ENCODE data around the gene CD300LF.

Gene CD300LF

DNA sequence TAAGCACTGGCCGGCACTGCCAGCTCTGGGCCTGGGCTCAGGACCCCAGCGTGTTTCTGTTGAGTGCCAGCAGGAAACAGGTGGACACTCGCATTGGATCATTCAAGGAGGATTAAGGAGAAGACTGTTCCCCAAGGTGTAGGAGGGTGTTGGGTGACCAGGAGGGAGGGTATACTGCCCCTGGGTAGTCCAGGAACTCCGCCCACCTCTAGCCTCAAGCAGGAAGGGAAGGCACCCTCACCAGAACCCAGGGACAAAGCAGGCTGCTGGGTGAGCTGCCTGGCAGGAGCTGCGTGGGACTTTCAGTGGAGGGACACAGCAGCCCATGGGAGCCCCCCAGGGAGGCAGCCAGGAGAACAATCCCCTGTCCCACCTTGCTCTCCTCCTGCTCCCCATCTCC, 16.6 kb upstream of the CD300LF start:
- DNase-seq = no peak

DNA sequence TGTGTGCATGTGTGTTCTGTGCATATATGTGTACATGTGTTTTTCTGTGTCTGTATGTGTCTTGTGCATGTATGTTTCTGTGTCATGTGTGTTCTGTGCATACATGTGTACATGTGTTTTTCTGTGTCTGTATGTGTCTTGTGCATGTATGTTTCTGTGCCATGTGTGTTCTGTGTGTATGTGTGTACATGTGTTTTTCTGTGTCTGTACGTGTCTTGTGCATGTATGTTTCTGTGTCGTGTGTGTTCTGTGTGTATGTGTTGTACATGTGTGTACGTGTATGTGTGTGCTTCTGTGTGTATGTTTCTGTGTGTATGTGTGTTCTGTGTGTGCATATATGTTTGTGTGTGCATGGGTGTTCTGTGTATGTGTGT, 16.0 kb upstream of the CD300LF start:
- DNase-seq = no peak

DNA sequence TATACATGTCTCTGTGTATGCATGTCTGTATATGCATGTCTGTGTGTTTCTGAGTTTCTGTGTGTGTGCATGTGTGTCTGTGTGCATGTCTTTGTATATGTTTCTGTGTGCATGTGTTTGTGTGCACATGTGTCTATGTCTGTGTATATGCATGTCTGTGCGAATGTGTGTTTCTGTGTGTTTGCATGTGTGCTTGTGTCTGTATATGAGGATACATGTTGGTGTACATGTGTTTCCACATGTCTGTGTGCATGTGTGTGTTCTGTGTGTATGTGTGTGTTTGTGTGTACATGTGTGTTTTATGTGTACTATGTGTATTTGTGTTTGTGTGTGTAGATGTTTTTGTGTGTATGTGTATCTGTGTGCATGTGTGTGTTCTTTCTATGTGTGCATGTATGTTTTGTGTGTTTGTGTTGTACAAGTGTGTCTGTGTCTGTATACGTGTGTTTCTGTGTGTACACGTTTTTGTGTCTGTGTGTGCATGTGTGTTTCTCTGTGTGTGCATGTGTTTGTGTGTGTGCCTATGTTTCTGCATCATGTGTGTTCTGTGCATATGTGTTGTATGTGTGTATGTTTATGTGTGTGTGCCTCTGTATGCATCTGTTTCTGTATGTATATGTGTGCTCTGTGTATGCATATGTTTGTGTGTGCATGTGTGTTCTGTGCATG, 15.4 kb upstream of the CD300LF start:
- DNase-seq = no peak

DNA sequence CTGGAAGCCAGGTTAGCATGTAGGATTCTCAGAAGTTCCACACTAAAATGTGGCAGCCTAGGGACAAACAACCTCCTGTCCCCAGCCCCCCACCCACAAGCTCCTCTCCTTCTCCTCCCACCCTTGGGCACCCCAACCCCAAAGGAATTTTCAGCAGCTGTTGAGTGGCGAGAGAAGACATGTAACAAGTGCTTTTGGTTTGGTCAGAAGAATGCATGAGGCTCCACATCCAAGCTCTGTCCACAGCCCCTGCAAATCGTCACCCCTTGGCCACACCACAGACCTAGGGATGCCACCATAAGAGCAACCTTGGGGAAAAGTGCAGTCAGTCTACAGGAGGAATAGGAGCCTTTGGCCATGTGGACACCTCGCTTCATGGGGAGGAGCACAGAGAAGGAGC, 12.4 kb upstream of the CD300LF start:
- no peak for DNase-seq

DNA sequence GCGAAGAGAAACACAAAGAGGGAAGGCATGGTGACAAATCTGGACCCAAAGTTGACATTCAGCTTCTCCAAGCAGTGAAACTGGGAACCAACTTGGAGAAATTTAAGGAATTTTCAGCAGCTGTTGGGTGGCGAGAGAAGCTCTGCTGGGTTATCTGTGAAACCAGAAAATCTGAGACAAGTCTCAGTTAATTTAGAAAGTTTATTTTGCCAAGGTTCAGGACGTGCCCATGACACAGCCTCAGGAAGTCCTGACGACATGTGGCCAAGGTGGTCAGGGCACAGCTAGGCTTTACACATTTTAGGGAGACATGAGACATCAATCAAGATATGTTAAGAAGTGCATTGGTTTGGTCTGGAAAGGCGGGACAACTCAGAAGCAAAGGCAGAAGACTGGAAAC, 11.2 kb upstream of the CD300LF start:
- no peak for DNase-seq

DNA sequence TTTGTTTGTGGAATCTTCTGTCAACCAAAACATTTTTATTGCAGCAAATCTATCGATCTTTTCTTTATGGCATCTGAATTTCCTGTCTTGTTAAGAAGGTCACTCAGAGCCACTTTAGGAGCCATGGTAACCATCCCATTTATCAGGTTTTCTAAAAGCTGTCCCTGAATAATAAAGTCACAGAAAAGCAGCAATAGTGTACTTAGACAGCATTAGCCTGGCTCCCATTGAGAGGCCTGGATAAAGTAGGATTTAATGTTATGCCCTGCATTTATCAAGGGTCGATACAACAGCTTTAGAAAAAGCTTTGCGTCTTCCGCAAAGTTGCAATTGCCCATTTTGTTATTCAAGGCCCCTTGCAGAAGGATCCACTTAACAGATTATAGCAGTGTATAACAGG, 10.1 kb upstream of the CD300LF start:
- DNase-seq = no peak

DNA sequence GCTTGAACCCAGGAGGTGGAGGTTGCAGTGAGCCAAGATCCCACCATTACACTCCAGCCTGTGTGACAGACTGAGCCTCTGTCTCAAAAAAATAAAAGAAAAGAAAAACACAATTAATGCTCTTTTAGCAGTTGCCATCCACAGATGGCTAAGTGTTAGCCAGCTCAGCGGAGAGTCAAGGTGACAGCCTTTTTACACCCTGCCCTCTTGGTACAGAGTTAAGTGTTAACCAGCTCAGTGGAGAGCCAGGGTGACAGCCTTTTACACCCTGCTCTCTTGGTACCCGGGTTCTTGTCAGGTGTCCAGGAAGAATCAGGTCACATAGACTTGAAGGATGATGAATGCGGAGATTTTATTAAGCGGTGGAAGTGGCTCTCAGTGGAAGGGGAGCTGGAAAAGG, 7.8 kb upstream of the CD300LF start:
- no peak for DNase-seq

DNA sequence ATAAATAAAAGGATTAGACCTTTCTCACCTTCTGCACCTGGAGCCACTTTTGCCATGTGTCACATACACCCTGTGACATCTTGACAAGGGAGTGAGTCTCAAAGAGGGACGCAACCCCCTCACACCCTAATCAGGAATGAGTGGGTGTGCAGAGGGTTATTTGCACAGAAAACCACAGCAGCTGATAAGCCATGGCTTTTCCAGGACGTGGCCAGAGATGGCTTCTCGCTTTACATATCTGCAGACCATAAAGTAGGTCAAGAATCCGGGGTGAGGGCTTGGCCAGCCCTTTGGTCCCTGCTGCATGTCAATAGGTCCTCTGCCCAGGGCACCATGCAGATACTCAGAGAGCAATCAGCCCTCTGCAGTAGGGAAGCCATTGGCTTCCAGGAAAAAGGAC, 2.4 kb upstream of the CD300LF start:
- no peak for DNase-seq

DNA sequence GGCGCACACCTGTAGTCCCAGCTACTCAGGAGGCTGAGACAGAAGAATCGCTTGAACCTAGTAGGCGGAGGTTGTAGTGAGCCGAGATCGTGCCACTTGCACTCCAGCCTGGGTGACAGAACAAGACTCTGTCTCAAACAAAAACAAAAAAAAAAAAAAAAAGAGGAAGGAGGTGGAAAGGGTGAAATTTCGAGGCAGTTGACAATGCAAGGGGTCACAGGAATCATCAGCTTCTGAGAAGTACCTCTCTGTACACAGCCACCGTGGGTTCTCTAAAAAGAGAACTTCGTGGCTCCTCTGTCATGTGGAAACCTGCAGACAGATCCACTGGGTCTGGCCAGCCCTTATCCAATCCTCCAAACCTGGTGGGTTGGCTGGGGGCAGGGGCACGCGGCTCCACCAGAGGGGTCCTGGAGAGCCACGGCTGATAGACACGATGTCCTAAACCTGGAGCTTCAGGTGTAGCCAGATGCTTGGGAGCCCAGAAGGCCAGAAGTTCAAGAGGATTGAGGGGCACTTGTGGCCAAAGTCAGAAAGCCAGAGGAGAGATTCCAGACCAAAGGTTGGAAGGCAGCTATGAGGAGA, 540 bp upstream of the CD300LF start:
- DNase-seq = no peak

DNA sequence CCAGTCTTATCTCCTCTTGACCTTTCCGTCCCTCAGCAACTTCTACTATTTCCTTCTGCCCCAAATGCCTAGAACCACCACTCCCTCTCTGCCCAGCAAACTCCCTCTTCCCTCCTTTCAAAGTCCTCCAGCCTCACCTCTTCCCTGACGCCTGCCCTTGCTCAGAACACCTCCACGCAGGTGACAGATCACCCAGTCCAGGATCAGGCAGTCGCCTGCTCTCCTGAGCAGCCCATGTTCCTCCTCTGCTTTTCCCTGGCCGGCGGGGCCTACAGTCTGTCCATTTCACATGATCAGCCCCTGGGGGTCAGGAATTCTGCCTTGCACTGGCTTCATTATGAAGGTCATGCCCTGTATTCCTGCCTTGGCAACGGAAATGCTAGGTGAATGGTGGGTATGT, 422 bp downstream of the CD300LF start:
- no peak for DNase-seq

DNA sequence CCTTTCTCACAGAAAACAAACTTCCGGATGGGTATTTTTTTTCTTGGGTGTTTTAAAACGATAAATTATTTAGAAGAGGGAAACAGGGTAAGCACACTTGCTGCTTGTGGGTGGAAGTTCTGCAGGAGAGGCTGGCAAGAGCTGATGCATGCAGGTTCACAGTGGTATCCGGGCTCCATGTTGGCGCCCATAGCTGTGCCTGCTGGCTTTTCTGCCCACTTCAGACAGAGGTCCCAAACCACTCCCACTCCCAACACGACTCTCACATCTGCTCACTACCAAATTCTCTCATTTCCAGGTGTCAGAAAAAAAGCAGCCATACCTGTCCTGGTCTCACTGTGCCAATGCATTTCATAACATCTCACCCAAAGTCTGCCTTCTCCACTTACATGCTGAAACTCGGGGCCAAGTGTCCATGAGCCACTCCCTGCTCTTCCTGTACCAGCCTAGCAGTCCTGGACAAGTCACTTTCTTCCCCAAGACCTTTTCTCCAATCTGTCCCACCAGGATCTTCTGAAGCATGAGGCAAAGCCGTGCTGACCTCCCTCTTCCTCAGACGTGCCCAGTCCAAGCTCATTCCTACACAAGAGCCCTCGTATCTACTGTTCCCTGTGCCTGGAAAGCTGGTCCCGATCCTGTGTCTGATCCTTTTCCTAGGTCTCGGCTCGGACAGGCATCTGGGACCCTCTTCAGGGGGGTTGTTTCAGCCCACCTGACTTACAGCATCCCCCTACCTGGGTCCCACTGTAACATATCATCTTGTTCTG, 1.5 kb downstream of the CD300LF start:
- no peak for DNase-seq

DNA sequence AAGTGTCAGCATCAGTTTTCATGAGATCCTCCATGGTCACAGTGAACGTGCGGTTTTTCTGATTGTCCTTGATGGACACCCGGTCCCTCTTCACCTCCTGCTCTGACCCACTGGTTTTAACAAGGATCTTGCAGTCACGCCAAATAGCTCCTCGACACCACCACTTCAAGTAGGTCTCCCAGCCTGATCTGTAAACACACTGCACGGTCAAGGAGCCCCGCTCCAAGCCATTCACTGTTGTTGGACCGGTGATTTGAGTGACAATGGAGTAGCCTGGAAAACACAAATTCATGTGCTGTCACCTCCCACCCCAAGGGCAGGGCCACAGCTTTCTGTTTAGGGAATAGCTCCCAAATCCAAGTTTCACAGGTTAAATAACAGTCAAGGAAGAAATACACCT, 8.2 kb downstream of the CD300LF start:
- DNase-seq = no peak

DNA sequence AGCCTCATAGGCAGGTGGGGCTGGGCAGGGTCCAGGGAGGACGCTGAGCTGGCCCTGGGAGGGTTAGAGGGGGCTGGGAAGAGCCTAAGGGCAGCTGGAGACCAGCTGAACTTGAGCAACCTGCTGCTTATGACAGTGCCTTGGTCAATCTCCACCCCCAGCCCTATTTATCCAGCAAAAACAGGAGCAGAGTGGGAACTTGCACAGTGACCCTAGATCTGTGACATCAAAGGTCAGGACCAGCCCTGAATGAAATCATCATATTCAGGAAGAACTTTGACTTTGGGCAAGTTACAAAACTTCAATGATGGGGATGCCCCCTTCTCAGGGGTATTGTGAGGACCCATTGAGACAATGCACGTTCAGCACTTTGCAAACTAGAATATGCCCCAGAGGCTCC, 9.4 kb downstream of the CD300LF start:
- DNase-seq = no peak

DNA sequence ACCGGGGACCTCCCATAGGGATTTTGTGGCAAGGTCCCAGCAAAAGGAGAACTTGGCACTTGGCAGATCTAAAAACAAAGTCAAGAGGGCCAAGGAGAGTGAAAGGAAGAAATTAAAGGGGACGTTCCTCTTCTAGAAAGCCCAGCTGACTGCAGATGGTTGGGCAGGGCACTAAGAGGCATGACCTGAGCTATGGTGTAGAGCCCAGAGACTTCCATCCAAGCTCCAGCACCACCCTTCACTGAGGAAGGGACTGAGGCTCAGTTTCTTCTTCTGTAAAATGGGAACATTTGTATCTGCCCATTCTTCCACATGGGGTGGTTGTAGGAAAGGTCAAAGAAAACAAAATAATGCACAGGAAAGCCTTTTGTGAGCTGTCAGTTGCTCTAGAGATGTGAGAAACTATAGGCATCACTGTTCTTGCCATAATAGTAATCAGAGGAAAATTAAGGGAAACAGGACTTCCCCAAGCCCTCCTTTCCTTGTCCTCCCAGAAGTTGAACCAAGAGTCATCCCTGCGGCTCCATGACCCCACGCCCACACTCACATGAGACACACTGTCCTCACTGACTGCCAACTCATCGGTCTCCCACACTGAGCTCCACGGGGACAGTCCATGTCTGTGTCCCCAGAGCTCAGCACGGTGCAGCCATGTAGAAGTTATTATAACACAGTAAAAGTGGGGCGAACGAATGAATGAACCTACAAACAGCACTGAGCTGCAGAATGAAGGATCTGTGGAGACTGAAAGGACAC, 10.4 kb downstream of the CD300LF start:
- no peak for DNase-seq

DNA sequence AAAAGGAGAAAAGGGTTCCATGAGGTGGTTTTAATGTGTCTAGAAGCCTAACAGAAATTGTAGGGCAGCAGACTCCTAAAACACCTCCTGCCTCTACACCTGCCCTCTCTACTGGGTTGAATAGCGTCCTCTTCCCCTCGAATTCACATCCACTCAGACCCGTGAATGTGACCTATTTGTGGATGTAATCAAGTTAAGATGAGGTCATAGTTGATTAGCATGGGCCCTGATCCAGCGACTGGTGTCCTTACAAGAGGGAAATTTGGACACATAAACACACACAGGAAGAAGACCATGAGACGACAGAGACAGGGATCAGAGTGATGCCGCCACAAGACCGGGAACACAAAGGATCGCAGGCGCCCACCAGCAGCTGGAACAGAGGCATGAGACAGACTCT, 13.5 kb downstream of the CD300LF start:
- DNase-seq = no peak

DNA sequence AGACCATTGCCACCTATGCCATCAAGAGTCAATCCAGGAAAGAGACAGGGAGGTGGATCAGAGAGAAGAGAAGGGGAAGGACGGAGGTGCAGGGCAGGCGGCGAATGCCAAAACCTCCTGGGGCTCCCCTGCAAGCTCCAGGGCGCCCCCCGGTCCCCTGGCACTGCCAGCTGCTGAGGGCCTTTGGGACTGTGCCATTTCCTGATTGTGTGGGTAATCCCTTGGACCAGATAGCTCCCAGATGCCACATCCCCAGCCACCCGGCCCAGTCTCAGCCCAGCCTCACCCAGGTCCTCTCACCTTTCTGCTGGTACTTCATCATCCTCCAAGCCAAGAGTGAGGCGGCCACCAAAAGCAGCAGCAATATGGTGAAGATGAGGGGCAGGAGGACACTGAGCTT, 14.7 kb downstream of the CD300LF start:
- no peak for DNase-seq

DNA sequence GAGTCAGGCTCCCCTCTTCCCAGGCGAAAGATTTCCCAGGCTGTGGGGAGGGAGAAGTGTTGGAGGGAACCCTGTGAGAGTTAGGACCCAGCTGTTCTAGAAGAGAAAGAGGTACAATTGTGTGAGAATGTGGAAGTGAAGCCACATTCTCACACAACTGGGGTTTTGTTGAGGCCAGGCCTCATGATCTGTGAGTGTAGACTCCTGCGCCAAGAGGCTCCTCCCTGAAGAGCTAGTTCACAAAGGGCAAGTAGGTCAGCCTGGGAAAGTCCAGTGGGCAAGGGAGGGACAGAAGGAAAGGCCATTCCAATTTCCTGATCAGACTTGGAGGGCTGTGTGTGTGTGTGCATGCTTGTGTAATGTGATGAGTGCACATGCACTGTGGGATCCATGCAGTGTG, 15.2 kb downstream of the CD300LF start:
- no peak for DNase-seq

DNA sequence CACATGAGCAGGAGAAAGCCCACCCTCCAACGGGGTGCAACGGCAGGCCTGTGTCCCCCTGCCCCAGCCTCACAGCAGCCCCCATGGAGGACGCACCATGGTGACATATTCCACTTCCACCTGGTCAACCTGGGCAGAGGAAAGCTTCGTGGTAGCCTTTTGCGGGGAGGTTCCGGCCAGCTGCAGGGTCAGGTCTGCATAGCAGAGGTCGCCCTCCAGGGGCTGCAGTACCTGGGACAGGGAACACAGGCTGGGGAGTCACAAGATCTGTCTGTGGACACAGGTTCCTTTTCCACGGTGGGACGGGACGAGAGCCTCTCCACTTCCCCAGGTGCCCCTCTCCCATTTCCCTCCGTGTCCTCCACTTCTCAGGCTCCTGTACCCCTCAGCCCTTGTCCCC, 17.1 kb downstream of the CD300LF start:
- no peak for DNase-seq

DNA sequence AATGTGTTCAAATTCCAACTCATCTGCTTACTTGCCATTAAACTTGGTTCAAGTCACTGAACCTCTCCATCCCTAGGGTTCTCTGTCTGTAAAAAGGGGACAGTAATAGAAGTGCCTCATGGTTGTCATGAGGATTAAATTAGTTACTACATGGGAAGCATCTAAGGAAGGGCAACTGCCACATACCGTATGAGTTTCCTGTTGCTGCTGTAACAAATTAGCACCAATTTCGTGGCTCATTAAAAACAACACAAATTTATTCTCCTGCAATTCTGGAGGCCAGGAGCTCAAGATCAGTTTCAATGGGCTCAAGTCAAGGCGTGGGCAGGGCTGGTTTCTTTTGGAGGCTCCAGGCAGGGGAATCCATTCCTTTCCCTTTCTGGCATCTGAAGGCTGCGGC, 18.6 kb downstream of the CD300LF start:
- DNase-seq = no peak

DNA sequence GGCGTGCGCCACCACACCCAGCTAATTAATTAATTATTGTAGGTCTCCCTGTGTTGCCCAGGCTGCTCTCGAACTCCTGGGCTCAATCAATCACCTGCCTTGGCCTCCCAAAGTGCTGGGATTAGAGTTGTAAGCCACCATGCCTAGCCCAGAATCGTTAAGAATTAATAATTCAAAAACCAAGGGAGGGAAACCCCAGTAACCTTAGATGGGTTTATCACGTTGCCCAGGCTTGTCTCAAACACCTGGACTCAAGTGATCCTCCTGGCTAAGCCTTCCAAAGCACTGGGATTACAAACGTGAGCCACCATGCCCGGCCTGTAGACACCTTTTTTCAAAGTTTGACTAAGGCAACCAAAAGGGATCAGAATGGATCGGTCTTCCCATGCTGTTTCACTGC, 21.6 kb downstream of the CD300LF start:
- no peak for DNase-seq

DNA sequence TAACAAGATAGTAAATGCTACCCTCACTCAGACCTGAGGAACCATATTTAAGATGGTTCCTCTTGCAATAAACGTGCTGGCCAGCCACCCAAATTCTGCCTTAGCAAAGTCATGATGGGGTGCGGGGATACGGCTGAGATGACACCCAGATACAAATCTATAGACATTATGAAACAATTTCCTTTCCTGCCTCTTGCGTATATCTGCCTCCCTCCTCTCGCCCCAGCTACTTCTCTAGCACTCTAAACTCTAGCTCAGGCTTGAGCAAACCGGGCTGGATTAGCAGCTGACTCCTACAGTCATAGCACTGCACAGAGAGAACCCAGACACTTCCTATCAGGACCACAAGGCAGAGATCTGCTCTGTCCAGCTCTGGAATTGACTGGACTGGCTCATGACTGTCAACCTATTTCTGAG, 22.3 kb downstream of the CD300LF start:
- no peak for DNase-seq

DNA sequence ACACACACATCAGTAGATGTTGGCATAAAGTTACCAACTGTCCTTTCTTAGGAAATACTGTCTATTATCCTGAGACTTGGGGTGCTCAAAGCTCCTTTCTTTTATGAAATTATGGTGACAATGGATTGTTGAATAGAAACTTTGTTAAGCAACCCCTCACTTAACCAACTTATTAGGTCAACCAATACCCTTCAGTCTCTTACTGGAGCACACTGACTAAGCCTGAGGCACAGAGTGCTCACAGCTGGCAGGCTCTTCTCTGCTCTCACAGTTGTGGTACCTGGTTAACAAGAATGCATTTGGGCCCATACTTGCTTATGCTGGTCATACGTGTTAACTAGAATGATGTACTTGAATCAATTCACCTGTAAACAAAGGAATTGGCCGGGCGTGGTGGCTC, 24.8 kb downstream of the CD300LF start:
- no peak for DNase-seq

DNA sequence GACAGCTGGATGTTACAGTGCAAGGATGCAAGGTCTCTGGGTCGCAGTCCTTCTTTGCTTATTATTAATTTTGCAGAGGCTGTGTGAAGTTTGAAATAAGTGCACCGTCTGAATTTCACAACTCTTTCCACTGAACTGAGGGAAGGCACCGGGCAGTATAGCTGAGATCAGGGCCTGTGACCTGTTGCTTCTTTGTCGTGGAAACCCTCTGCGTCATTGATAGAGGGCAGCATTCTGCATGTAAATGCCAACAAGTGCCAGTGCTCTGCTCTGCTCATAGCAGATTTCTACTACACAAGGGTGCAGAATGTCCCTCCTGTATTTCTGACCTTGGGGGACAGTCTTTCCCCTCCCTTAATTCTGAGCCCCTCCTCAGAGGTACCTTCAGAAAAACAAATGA, 26.0 kb downstream of the CD300LF start:
- no peak for DNase-seq
